Measurements from ENCODE around the gene IMMT.

DNA sequence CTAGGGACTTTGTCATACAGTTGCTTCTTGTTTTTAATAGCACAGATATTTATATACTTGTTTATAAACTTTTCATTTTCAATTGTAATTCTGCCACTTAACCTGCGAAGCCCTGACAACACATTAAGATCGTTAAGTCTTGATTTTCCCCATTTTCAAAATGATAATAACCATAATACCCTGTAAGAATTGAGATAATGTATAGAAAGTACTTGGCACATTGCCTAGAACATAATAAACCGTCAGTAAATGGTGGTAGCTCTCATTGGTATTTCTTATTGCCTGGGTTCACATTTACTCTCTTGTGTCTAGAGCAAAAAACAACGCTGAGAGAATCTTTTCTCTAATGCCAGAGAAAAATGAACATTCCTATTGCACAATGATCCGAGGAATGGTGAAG lies 70.6 kb downstream of the IMMT start:
- TF ChIP-seq KDM5A (IDR thresholded peaks at IDR 0.05; ENCODE audit: low read length): no peak
- TF ChIP-seq EP300 (IDR thresholded peaks at IDR 0.05; ENCODE audit: borderline replicate concordance in 1 of 2, low read depth in 2 of 2, low read length in 2 of 2): no peak
- no peak for TF ChIP-seq JUND (IDR thresholded peaks at IDR 0.05; ENCODE audit: low read length)
- no peak for TF ChIP-seq POLR2A (IDR thresholded peaks at IDR 0.05; ENCODE audit: control extremely low read depth in 1 of 2, low read depth in 2 of 2, low read length in 2 of 2)
- TF ChIP-seq CTCF (IDR thresholded peaks at IDR 0.05; ENCODE audit: control extremely low read depth in 1 of 3, insufficient read depth in 1 of 3, low read depth in 1 of 3, low read length in 3 of 3): no peak
- TF ChIP-seq PHF8 (conservative IDR thresholded peaks at IDR 0.05; ENCODE audit: low read depth, low read length): no peak
- TF ChIP-seq ASH2L (IDR thresholded peaks at IDR 0.05; ENCODE audit: low read length): no peak
- TF ChIP-seq SP1 (IDR thresholded peaks at IDR 0.05; ENCODE audit: low read depth, low read length): no peak
- no peak for TF ChIP-seq MAFK (IDR thresholded peaks at IDR 0.05; ENCODE audit: low read depth, low read length)
- no peak for TF ChIP-seq YY1 (IDR thresholded peaks at IDR 0.05; ENCODE audit: low read depth, low read length)
- TF ChIP-seq CREB1 (IDR thresholded peaks at IDR 0.05): no peak
- no peak for TF ChIP-seq BACH1 (IDR thresholded peaks at IDR 0.05; ENCODE audit: low read length)

Data from H1 (cell line).